NCI-H146 treated with DMSO at 0.1 percent for 48 hours (cell line): Measurements from ENCODE around the gene IDI2.
"Not testable (repeated sequence)": the region's sequence is repeated elsewhere in the genome, so short reads cannot be mapped to it uniquely, and the experiment has no call there.

ENCODE experiments used
- DNase-seq: peaks from one replicate; lab custom pipeline; 2025; ENCODE audit not compliant: unreplicated experiment; lab: John Stamatoyannopoulos, UW

Gene IDI2

DNA sequence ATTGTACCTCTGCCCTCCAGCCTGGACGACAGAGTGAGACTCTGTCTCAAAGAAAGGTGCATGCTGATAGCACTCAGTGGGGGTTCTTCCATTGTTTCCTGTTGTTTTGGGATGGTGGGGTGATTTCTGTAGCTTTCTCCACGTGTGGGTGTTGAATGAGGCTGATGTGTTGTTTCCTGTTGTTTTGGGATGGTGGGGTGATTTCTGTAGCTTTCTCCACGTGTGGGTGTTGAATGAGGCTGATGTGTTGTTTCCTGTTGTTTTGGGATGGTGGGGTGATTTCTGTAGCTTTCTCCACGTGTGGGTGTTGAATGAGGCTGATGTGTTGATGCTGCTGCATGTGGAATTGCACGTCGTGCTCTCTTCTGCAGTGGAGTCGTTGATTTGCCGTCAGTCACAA, 15.7 kb downstream of the IDI2 start:
- not testable (repeated sequence) for DNase-seq

DNA sequence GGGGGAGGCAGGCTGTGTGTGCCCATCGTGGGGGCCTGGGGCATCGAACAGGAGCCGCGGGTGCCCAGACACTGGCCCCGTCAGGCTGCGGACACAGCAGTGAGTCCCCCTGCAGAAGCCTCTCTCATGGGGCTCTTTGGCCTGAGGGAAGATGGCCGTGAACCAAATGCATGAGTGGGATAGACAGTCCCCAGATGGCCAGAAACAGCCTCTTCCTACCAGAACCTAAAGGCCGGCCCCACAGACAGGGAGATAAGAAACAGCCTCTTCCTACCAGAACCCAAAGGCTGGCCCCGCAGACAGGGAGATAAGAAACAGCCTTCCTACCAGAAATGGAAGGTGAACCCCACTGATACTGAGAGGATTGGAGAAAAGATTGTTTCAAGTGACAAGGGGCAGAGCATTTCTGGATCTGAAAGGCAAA, 16.6 kb downstream of the IDI2 start:
- no peak for DNase-seq

DNA sequence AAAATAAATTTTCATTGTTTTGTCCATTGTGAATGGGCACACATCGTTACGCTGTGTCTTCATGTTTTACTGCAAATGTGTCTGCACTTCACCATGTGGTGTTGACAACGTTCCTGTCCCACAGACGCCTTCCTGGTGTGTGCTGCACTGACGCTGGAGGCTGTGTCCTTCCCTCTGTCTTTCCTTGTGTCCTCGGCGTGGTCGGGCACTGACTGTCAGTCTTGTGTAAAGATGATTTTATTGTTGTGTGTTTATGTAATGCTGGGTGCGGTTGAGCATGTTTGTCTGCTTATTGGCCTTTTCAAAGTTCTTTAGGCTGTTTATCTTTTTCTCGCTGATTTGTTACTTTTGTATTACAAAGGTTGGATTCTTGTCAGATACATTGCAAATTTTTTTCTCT, 18.1 kb downstream of the IDI2 start:
- no peak for DNase-seq

DNA sequence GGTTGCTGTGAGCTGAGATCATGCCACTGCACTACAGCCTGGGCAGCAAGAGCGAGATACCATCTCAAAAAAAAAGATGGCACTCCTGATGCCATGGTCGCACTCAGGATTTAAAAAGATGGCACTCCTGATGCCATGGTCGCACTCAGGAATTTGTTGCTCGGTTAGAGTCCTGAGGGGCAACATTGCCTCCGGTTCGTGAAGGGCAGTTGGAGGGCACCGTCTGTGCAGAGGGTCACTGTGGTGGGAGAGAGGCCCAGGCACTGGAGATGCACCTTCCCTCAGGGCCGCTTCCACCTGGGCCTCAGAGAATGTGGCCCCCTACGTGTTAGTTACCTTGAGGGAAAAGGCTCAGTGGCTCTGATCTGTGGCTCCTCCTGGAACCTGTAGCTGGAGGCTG, 19.1 kb downstream of the IDI2 start:
- no peak for DNase-seq

DNA sequence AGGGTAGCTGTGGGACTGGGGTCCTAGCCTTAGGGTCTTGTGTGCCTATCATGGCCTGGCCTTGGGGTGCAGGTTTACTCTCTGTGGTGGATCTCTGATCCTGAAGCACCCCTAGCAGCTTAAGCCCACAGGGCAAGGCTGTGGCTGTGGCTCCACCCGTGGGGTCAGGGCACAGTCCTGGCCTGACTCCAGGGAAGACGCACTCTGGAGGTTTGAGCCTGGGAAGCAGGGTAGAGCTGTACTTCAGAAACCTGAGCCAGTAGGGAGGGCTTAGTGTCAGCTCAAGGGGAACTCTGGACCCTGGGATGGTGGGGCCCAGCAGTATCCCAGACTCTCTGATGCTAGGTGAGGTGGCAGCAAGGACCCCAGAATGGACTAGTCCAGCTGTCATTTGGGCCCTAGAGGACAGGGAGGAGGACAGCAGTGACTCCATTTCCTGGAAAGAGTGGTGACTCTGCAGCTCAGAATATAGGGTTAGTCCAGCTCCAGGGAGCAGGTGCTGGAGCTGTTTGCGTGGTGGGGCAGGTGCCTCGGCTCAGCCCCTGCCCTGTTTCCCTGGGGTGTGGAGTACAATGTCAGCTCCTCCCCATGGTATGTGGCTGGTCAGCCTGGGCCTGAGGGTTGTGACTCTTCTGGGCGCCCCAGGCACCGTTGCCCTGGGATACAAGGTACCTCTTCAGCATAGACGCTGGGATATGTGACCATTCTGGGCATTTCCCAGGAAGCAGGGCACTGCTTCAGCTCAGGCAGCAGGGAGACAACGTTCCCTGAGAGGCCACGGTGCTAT, 21.6 kb downstream of the IDI2 start:
- no peak for DNase-seq

DNA sequence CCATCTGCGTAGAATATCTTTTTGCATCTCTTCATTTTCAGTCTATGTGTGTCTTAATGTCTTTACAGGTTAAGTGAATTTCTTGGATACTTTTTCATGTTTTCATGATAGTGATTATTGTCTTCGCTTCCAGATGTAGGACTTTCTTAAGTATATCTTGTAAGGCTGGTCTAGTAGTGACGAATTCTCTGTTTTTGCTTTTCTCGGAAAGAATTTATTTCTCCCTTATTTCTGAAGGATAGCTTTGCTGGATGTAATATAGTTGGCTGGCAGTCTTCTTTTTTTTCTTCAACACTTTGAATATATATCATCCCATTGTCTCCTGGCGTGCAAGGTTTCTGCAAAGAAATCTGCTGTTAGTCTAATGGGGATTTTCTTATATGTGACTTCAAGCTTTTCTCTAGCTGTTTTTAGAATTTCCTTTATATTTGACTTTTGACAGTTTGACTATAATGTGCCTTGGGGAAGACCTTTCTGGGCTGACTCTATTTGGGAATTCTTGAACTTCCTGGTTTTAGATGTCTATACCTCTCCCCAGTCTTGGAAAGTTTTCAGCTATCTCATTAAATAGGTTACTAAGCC, 23.1 kb downstream of the IDI2 start:
- DNase-seq = no peak

DNA sequence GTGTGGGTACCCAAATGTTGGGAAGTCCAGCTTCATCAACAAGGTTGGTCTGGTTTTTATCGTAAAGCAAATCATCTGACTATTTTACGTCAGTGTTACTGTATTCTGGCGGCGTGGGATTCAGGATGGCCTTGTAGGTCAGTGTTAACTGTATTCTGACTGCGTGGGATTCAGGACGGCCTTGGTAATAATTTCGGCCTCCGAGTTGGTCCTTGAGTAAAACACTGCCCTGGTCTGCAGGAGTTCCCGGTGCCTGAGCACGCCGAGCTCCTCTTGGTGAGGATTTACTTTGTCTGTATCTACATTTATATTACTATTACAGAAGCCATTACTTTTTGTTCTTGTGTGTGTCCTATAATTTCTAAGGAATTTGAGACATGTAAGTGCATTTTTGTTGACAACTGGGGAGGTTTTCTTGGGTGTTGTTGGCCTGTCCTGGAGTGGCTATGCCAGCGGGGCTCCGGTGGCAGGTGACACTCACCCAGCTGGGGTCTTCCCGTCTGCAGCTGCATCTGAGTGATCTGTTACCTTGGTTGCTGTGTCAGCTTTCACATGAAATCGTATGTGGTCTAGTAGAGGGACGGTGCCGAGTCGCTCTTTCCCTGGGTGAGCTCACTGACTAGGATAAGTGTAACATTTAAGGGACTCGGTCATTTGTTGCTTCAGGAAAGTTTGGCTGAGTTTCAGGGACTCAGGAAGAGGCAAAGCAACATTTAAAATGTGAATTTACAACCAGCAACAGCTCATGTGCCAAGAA, 28.2 kb downstream of the IDI2 start:
- DNase-seq = no peak

DNA sequence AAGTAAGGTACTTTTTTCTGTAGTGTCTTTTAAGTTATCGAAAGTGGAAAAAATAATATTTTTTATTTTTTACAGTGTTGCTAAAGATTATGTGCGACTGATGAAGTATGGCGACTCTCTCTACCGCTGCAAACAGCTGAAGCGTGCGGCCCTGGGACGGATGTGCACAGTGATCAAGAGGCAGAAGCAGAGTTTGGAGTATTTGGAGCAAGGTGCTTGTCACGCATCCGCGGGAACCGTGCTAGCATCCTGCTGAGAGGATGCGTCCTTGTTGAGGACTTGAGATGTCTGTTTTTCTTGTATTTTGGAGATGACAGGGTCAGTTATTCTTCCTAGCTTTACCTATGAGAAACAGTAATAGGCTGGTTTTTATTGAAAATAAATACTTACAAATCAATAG, 29.6 kb downstream of the IDI2 start:
- no peak for DNase-seq

DNA sequence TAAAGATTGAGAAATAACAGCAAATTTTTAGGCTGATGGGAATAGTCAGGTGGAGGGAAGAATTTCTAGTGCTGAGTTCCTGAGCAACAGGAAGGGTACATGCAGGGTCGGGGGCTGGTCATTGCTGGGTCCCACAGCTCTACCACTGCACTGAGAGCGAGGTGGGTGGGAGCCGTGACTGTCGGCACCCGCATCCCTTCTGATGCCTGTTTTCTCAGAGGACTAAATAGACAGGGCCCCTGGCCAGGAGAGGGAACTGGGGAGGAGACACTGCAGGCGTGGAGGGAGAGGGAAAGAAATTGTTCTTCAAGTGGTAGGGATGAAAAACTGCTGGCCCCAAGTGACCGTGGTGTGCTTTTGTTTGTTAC, 30.1 kb downstream of the IDI2 start:
- DNase-seq = no peak

DNA sequence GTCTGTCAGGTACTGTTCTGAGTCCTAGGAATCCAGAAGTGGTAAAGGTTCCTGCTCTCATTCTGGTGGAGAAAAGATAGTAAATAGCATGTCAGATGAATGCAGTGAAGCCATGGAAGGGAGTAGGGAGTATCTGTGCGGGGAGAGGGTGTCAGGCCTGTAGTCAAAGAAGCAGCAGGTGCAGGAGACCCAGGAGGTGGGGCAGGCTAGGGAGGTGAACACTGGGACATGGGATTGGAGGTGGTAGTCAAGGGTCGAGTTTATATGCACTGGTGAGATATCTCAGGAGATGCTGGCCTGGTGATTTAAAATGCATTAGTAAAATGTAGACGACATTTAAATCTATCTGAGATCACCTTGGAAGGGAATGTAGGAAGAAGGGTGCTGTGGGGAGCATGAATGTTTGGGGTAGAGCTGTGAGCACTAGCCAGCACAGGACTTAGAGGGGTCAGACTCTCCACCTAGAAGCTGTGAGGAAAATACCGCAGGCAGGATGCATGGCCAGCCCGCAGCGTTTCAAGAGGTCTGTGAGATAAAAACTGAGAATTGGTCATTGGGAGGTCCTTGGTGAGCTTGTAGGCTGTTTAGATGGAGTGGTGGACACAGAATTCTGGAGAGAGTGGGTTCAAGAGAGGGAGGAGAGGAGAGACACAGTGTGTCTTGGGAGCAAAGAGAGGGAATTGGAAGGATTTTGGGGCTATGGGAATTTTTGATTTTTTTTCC, 30.7 kb downstream of the IDI2 start:
- no peak for DNase-seq

DNA sequence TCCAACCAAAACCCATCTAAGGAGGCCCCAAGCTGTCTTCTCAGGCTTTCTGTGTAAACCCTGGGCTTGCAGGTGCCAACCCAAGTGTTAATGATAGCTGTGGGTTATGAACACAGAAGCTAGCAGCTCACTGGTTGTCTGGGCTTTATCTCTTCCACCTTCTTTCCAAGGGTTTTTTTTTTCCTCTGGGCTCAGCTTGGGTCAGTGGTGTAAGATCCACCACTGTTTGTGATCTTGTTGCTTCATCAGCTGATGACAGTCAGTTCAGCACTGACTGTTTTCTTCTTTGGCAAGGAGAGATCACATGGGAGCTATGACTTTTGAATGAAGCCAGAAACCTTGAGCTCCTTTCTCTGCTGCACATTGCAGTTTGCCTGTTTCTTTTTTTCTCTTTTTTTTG, 32.8 kb downstream of the IDI2 start:
- no peak for DNase-seq

DNA sequence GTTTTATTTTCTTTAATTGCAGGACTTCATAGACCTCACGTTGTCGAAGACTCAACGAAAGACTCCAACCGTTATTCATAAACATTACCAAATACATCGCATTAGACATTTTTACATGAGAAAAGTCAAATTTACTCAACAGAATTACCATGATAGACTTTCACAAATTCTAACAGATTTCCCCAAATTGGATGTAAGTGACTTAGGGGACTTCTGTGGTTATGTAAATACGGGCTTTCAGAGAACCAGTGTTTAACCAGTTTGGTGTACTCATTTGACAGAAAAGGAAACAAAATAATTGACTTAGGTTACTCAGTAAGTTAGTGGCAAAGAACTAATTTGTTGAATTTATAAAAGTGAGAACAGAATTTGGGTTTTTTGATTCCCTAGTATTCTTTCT, 33.2 kb downstream of the IDI2 start:
- no peak for DNase-seq

DNA sequence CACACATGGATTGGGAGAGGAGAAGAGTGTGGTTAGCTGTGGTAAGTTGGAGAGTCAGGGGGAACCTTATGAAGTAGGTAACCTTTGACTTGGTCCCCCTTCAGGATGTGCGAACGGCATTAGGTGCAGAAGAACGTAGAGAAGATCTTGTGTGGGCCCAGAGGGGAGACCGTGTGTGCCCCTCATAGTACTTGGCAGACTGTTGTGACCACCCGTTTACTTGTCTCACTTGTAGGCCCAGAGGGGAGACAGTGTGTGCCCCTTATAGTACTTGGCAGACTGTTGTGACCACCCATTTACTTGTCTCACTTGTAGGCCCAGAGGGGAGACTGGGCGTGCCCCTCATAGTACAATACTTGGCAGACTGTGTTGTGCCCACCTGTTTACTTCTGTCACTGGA, 34.9 kb downstream of the IDI2 start:
- DNase-seq = no peak

DNA sequence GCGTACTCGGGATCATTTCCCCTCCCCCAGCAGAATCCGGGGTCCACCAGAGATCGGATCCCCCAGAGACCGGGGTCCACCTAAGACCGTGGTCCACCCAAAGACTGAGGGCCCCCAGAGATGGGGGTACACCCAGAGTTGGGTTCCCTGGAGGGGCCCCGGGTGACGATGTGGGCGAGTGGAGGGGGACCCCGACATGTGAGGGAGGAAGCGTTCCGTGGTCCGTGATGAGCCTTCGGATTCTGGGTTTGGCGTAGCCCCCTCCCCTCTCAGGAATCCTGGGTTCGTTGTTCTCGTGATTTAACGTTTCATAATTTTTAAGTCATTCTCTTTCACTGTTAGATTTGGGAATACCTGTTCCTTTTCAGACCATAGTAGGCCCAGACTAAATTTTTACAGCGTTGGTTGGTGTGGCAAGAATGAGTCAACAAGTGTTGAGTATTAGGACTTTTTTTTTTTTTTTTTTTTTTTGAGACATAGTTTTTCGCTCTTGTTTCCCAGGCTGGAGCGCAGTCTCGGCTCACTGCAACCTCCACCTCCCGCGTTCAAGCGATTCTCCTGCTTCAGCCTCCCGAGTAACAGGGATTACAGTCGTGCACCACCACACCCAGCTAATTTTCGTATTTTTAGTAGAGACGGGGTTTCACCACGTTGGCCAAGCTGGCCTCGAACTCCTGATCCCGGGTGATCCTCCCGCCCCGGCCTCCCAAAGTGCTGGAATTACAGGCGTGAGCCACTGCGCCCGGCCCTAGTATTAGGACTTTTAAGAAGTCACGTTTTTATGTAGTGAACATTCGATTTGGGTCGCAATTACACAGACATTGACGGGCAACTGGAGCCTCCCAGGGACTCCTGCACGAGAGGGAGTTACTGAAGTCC, 36.8 kb downstream of the IDI2 start:
- no peak for DNase-seq

DNA sequence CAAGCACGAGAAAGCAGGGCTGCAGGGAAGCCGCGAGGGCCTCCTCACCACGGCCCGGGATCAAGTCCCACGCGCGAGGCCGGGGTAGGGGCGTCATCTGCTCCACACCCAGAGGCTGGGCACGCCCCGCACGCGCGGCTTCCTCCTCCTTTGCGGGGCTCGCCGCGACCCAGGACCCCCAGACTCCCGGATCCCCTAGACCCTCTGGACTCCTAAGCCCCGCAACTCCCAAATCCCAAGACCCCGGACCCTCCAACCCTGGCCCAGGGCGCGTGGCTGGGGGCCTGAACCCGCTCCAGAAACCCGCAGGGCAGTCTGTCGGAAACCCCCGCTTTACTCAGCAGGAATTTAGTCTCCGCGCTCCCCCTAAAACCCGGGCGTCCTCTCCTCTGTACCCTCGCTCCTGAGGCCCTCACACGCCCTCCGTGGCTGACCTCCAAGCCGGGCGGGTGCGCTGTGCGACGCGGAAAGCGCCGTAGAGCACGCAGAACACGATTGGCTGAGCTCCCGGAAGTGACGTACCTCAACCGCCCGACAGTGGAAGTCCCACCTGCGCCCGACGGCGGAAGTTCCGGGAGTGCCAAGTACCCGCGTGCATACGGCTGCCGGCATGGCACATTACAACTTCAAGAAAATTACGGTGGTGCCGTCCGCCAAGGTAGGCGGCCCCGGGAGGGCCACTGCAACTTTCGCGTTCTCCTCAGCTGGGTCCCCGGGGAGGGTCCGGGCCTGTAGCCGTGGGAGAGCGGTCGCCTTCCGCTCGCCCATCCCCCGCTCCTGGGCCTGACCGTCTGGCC, 37.6 kb downstream of the IDI2 start, which contains the start of gene GTPBP4:
Gene GTPBP4, plus strand, starts transcription at position 565 of the 797 bp plus-strand sequence. Its CDS starts 46 bp downstream, at position 611.
- peak; percentile 98 for DNase-seq

DNA sequence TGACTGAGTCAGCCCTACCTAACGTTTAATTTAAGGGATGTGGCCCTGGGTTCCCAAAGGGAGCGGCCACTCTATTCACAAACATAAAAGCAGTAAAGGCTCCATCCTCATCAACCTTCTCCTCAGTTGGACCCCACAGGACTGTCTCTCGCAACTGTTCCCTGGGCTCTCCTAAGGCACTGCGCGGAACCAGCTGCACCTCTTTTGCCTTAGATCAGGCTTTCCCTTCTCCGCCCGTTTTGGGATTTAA, 38.1 kb downstream of the IDI2 start:
- DNase-seq = no peak

DNA sequence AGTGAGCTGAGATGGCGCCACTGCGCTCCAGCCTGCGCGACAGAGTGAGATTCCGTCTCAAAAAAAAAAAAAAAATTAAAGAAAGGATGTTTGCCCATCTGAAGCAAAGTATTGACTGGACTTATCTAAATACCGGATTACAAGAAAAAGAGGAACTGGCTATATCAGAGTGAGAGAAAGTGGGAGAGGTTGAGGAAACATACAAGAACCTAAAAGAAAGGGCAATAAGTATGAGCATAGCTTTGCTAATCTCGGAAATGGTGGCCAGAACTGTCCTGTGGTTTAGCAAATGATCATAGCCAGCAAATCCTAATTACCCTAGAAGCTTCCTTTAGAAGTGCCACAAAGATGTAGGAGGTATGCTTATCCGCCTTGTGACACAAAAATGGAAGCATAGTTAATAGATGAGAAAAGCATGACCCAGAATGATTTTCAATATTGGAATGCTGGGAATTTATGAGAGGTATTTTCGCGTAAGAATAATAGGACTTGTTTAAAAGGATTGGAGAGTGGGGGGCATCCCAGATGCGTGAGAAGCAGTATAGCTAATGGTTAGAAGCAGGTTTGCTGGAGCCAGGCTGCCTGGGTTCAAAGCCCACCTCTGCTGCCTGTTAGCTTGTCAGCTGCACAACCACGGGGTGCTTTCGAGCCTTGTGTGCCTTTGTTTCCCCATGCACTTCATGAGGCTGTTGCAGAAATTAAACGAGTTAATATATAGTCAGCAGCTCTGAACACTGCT, 38.6 kb downstream of the IDI2 start:
- no peak for DNase-seq

DNA sequence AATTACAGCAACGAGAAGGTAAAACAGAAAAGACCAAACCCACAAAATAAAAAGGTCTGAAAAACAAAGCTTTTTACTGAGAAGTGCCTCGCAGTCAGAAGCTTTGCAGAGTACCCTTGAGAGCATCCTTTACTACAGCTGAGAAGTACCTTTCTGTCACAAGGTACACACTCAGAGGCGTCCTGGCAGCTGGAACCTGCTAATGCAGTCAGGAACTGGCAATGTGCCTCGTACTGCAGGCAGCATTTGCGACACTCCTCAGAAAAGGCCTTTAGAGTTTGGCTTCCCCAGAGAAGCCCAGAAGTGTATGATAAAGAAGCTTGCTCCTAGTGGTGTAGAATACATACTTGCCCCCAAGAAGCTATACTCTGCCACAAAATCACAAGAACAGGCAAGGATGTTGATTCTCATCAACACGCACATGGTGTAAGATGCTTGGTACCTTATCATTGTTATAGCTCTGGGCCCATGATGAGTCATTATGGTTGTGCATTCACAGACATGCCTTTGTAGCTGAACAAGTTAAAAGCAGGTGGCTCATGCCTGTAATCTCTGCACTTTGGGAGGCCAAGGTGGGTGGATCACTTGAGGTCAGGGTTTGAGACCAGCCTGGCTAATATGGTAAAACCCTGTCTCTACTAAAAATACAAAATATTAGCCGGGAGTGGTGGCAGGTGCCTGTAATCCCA, 39.4 kb downstream of the IDI2 start:
- no peak for DNase-seq

DNA sequence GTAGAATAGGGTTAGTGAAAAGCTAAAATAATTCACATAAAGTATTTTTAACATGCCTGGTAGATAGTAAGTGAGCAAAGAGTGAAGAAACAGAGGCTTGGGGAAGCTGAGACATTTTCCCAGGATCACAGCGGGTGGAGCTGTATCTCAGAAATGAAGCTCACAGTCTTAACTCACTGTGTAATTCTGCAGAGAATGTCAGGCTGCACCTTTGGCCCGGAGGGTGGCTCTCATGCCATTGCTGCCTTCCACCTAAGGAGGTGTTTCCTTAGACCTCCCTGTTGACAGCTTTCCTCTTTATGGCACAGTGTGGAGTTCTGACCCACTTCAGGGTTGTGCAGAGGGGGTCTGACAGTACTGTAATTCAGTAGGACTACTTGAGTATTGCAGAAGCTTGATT, 40.3 kb downstream of the IDI2 start:
- no peak for DNase-seq
